HG03175 (cell line): ENCODE data around the gene RETREG2.
"Not testable (repeated sequence)": the region's sequence is repeated elsewhere in the genome, so short reads cannot be mapped to it uniquely, and the experiment has no call there.

Source experiments
- ATAC-seq: cut with Tn5 transposase; IDR thresholded peaks from one replicate; pipeline ENCODE4 v1.9.1; 2021; ENCODE audit warnings: mild to moderate bottlenecking, moderate library complexity; ENCODE audit not compliant: unreplicated experiment

Gene RETREG2

DNA sequence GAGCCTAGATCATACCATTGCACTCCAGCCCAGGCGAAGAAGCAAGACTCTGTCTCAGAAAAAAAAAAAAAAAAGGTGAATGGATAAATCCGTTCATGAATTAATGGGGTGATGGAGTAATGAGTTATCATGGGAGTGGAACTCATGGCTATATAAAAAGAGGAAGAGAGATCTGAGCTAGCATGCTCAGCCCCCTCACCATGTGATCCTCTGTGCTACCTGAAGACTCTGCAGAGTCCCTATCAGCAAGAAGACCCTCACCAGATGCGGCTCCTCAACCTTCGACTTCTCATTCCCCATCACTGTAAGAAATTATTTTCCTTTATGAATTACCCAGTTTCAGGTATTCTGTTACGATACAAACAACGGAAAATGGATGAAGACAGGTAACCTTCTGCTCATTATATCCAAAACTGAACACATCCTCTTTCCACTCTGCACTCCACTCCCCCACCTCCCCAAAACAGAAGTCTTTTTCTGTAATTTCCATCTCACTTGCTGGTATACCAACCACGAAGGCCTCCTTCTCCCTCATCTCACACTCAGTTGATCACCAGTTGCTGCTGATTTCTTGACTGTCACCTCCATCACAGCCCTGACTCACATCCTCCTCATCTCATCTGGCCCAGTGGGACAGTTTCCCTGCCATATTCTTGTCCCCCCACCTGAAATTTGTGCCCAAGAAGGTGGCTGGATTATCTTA, 8.8 kb downstream of the RETREG2 start:
- ATAC-seq = no peak

DNA sequence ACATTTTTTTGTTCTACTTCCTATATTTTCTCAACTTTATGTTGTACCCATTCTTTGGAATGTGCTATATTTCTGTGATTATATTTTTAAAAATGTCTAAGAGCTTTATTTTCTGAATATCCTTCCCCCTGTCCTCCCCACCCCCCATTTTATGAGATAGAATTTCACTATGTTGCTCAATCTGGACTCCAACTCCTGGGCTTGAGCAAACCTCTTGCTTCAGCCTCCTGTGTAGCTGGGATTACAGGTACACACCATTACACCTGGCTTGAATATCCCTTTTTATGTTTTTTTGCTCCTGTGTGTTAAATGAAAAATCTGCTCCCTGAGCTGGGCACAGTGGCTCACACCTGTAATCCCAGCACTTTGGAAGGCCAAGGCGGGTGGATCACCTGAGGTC, 19.3 kb downstream of the RETREG2 start:
- no peak for ATAC-seq

- no peak for ATAC-seq
These were observed 20.9 kb downstream of the RETREG2 start for GRCh38 chr2:219198974-219199373.

- ATAC-seq = no peak
These were observed 21.6 kb downstream of the RETREG2 start for GRCh38 chr2:219199470-219200211.

GRCh38 chr2:219200502-219201326, 22.6 kb downstream of the RETREG2 start:
- not testable (repeated sequence) for ATAC-seq

DNA sequence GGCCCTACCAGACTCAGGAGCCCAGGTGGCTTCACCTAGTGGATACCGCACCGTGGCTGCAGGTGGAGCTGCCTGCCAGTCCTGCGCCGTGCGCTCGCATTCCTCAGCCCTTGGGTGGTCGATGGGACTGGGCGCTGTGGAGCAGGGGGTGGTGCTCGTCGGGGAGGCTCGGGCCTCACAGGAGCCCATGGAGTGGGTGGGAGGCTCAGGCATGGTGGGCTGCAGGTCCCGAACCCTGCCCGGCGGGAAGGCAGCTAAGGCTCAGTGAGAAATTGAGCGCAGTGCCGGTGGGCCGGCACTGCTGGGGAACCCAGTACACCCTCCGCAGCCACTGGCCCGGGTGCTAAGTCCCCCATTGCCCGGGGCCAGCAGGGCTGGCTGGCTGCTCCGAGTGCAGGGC, 23.3 kb downstream of the RETREG2 start:
- not testable (repeated sequence) for ATAC-seq

GRCh38 chr2:219204425-219205164, 26.5 kb downstream of the RETREG2 start:
- no peak for ATAC-seq

DNA sequence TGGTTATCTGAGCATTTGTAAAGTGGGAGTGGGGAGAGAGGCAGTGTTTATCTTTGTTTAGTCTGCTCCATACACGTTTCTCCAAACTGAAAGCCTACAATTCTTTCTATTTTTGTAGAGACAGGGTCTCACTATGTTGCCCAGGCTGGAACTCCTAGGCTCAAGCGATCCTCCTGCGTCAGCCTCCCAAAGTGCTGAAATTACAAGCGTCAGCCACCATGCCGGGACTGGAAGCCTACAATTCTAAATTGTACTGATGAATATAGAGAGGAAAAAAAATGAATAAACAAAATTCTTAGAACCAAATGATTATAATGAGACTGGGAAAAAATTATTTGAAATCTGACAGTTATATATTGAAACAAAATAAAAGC, 27.1 kb downstream of the RETREG2 start:
- ATAC-seq = no peak

DNA sequence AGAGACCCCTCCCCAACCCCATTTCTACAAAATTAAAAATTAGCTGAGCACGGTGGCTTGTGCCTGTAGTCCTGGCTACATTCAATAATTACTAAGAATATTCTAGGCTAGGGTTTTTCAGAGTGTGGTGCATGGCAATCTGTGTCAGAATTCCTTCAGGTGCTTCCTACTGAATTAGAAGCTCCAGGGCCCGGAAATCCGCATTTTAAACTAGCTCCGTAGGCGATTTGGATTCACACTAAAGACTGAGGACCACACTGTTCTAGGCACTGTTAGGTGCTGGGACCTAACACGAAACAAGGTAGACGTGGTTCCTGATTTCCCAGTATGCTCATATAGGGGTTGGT, 27.9 kb downstream of the RETREG2 start:
- ATAC-seq = no peak

DNA sequence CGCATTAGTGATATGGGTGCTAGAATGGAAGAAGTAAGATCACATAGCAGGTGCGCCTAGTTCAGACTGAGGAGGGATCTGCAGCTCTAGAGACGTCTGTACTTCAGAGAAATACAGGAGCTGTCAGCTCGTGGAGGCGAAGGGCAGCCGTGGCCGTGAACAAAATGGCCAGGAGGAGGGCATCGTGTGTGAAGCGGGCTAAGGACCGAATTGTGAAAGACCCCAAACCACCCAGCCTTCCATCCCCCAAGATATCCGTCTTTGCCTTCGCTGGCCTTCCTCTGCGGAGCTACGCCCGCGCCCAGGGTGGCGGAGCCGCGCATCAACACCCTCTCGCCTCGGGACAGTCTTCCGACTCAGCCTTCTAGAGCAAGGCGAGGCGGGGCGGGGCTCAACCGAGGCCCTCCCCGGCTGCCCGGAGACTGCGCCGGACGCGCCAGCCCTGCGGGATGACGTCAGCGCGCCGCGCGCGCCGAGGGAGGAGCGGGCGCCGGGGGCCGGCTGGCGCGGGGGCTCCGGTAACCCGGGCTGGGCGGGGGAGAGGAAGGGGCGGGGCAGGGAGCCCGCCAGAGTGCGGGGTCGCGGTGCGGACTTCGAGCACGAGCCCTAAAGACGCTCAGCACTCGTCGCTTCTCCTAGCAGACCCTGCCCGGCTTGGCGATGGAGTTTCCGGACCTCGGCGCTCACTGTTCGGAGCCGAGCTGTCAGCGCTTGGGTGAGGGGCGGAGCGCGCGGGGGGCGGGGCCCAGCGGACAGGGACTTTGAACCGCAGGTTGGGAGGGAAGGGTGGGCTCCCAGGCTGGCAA, 28.5 kb downstream of the RETREG2 start, which contains the start of gene ZFAND2B:
Gene ZFAND2B (plus strand): TSS at position 455 of the 806 bp plus-strand sequence. CDS start 206 bp downstream, at position 661.
- peak; percentile 98 for ATAC-seq

DNA sequence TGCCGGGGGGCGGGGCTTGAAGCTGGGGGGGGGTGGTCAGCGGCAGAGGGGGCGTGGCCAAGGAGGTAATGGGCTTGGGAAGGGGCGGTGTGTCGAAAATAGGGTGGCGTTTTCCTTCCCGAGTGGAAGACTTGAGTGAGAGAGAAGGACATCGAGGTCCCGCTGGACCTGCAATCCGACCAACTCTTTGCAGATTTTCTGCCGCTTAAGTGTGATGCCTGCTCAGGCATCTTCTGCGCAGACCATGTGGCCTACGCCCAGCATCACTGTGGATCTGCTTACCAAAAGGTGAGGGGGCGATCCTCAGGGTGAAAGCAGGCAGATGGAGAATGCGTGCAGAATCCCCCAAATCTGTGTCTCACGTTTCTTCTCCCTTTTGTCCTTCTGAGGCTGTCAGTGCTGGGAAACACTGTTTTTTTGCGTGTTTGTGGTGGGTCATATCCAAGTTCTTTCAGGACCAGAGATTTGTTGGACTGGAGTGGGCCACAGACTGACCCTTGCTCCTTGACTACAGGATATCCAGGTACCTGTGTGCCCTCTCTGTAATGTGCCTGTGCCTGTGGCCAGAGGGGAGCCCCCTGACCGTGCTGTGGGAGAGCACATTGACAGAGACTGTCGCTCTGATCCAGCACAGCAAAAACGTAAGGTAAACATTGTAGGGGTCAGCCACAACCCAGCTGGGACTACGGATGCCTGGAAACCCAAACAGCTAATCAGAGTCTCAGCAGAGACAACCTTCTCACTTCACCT, 29.2 kb downstream of the RETREG2 start:
- no peak for ATAC-seq

DNA sequence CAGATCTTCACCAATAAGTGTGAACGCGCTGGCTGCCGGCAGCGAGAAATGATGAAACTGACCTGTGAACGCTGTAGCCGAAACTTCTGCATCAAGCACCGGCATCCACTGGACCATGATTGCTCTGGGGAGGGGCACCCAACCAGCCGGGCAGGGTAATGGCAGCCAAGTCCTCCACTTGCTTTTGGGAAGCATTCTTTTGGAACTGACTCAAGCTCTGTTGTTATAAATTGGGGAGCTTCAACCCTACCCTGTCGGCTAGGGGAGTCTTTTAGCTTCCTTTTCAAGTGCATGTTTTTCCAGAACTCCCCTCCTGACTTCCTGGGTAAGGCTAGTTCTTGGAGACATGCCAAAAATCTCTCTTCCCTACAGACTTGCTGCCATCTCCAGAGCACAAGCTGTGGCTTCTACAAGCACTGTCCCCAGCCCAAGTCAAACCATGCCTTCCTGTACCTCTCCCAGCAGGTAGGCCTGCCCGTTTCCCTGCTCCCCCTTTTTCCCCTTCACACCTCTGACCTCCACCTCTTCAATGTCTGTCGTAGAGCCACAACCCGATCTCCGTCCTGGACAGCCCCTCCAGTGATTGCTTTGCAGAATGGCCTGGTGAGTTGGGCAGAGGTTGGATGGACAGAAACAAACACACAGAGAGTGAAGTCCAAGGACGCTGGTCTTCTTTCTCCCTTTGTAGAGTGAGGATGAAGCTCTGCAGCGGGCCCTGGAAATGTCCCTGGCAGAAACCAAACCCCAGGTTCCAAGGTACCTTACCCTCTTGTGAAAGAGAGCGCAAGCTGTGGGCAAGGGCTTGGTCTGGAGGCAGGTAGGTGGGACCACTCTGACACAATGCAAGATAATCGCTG, 30.0 kb downstream of the RETREG2 start:
- ATAC-seq = no peak

DNA sequence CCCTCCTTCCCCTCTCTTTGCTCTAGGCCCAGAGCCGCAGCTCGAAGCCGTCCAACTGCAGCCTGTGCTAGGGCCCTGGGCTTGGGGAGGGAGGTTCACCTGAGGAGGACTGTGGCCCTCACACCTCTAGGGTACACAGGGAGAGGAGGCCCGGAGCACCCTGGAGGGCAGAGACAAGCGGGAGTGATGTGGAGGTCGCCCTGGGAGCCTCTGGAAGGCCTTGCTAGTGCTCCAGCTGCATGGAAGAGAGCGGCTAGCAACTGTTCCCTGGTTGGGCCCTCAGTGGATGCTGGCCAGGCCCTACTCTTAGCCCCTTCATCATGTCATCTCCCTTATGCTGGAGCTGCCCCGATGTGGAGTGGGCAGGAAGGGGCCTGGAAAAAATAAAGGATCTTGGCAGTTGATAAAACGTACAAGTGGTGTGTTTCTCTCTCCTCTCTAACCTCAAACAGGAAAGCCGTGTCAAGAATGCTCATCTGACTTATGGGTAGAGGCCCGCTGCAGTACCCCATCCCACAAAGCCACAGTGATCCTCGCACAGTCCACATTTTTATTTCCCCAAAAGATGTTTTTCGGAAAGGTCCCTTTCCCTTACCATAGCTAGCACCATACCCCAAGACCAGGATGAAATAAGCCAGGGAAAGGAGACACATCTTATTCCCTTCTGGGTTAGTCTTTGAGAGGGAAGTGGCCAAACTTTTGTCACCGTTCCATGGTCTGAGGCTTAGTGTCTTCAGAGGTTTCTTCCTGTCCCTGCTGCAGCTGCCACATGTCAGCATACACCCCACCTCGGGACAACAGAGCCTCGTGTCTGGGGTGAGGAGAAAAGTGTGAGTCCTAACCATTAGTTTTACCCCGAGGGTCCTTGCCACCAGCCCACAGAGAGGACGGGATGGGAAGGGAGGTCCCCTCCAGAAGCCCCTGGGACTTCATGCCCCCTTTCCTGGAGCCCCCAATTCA, 31.4 kb downstream of the RETREG2 start:
- ATAC-seq = no peak

- no peak for ATAC-seq
These were observed 32.3 kb downstream of the RETREG2 start for GRCh38 chr2:219210196-219210885.

DNA sequence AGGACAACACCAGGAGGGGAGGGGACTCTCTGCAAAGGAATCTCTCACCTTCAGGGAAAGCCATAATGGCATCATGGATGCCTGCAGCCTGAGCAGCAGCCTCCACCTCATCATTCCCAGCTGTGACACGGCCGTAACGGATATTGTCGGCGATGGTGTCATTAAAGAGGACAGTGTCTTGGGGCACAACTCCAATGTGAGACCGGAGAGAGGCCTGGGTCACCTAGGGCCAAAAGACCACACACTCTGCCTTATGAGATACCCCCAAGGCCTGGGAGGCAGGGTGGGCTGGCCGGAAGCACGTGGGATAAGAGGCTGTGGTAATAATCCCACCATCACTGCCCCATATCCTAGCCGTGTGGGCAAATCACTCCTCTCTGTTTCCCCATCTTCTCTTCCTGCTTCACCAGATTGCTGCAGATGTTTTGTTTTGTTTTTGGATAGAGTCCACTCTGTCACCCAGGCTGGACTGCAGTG, 32.8 kb downstream of the RETREG2 start:
- no peak for ATAC-seq

- no peak for ATAC-seq
These were observed 34.9 kb downstream of the RETREG2 start for GRCh38 chr2:219213026-219213415.
